Mucosa of gallbladder (tissue), 1 donor: Measurements from ENCODE around the gene CCDC91. TPM values are rescaled to one million over a fixed set of nuclear protein-coding genes. Genes with fewer than 3 reads are reported as not detected.
"Not testable (repeated sequence)": the region's sequence is repeated elsewhere in the genome, so short reads cannot be mapped to it uniquely, and the experiment has no call there.

Experiments used
- DNase-seq: peaks from one replicate; pipeline ENCODE4 v3.0.0-alpha.2; 2020; ENCODE audit warnings: low spot score
- total RNA-seq: library from RNA; stranded (reverse); gene quantifications from one replicate; pipeline ENCODE4 v1.2.1, GENCODE V29; 2021
- donor health status: DM: no; HTN: no; CAD: no.

Gene CCDC91
- total RNA-seq, 1 donor from 2014 or later: 27.5 TPM

- no peak for DNase-seq
Observed at GRCh38 chr12:28184375-28184774, 5.9 kb upstream of the CCDC91 start.

- no peak for DNase-seq
Observed at GRCh38 chr12:28186500-28186899, 3.8 kb upstream of the CCDC91 start.

GRCh38 chr12:28189784-28190320 lies 404 bp upstream of the CCDC91 start:
- DNase-seq: no peak

GRCh38 chr12:28191051-28192048 lies 1.1 kb downstream of the CCDC91 start:
- no peak for DNase-seq

GRCh38 chr12:28192125-28192524 lies 1.9 kb downstream of the CCDC91 start:
- DNase-seq: no peak

- not testable (repeated sequence) for DNase-seq
Observed at GRCh38 chr12:28194621-28195020, 4.4 kb downstream of the CCDC91 start.

GRCh38 chr12:28201136-28201535 lies 10.9 kb downstream of the CCDC91 start:
- not testable (repeated sequence) for DNase-seq

- no peak for DNase-seq
Observed at GRCh38 chr12:28202374-28203130, 12.3 kb downstream of the CCDC91 start.

GRCh38 chr12:28209782-28210181 lies 19.5 kb downstream of the CCDC91 start:
- DNase-seq: no peak

GRCh38 chr12:28212182-28212581 lies 21.9 kb downstream of the CCDC91 start:
- no peak for DNase-seq

GRCh38 chr12:28215021-28215420 lies 24.8 kb downstream of the CCDC91 start:
- no peak for DNase-seq

- no peak for DNase-seq
Observed at GRCh38 chr12:28216016-28216415, 25.8 kb downstream of the CCDC91 start.

- DNase-seq: no peak
Observed at GRCh38 chr12:28217805-28218204, 27.5 kb downstream of the CCDC91 start.

GRCh38 chr12:28218875-28219274 lies 28.6 kb downstream of the CCDC91 start:
- DNase-seq: no peak

GRCh38 chr12:28219827-28220226 lies 29.6 kb downstream of the CCDC91 start:
- DNase-seq: no peak

- no peak for DNase-seq
Observed at GRCh38 chr12:28222081-28222700, 31.9 kb downstream of the CCDC91 start.

GRCh38 chr12:28223025-28223554 lies 32.8 kb downstream of the CCDC91 start:
- no peak for DNase-seq

- DNase-seq: no peak
Observed at GRCh38 chr12:28223858-28224257, 33.6 kb downstream of the CCDC91 start.

GRCh38 chr12:28226705-28227104 lies 36.4 kb downstream of the CCDC91 start:
- DNase-seq: no peak

- no peak for DNase-seq
Observed at GRCh38 chr12:28227251-28227650, 37.0 kb downstream of the CCDC91 start.

GRCh38 chr12:28231248-28231647 lies 41.0 kb downstream of the CCDC91 start:
- no peak for DNase-seq
